A549 (cell line): ENCODE measurements around the gene XYLT1. TPM values are rescaled to one million over a fixed set of nuclear protein-coding genes. Genes with fewer than 3 reads are reported as not detected.

Experiments used
- ATAC-seq, 2 experiments: fragments of 200-7000 bp in 1 of 2; fragments of >200 bp in 1 of 2; cut with Nextera tagmentation in 1 of 2; cut with Tn5 transposase in 1 of 2; 3 replicates each; pipeline versions ENCODE4 v1.8.0 to v1.9.1; 2018 to 2020; ENCODE audit warnings: mild to moderate bottlenecking in 1 of 2, moderate library complexity in 1 of 2
- CTCF ChIA-PET: fragments of 300-600 bp; sonication (Branson Sonifier 250); formaldehyde crosslinking; extraction: SDS; loops from one replicate; lab custom pipeline; 2021; ENCODE audit warnings: antibody characterized with exemption, inconsistent platforms; lab: Yijun Ruan, JAX
- POLR2A ChIA-PET: fragments of 350-600 bp; formaldehyde crosslinking; extraction: SDS; loops from one replicate; lab custom pipeline; 2021; ENCODE audit warnings: antibody characterized with exemption, inconsistent platforms; lab: Yijun Ruan, JAX
- DNase-seq, 2 experiments: peaks; one replicate each; pipeline versions ENCODE4 v3.0.0 to v3.0.0-alpha.2; 2011 to 2016; ENCODE audit warnings: low read depth in 1 of 2, low spot score in 1 of 2
- FAIRE-seq: peaks from 2 replicates; lab custom pipeline; 2011; peaks lifted over from hg19 to GRCh38; lab: Jason Lieb, UNC
- H3K27ac ChIP-seq, 2 experiments: fragments of >200 bp; sonication (Bioruptor Twin); formaldehyde crosslinking; 3 replicates each; pipeline ENCODE4 v1.5.1; 2016 to 2017
- H3K4me1 ChIP-seq: fragments of >200 bp; sonication (Bioruptor Twin); formaldehyde crosslinking; 3 replicates; pipeline ENCODE4 v1.6.1; 2016
- H3K4me2 ChIP-seq: fragments of >200 bp; sonication (Bioruptor Twin); formaldehyde crosslinking; 3 replicates; pipeline ENCODE4 v1.6.1; 2016
- H3K4me3 ChIP-seq: fragments of >200 bp; sonication (Bioruptor Twin); formaldehyde crosslinking; 3 replicates; pipeline ENCODE4 v1.5.1; 2016
- H3K9me3 ChIP-seq: fragments of >200 bp; sonication (Bioruptor Twin); formaldehyde crosslinking; 3 replicates; pipeline ENCODE4 v1.6.1; 2016
- CBX8 ChIP-seq: fragments of 200-600 bp; sonication (generic); IDR thresholded peaks from 2 replicates; pipeline ENCODE4 v1.6.1; 2016
- EHF ChIP-seq: fragments of 250-450 bp; sonication (Bioruptor Pico); IDR thresholded peaks from 2 replicates; pipeline ENCODE4 v1.5.0; 2020; ENCODE audit warnings: mild to moderate bottlenecking
- FOSB ChIP-seq: fragments of 250-450 bp; sonication (Bioruptor Pico); IDR thresholded peaks from 2 replicates; pipeline ENCODE4 v1.5.0; 2020; ENCODE audit warnings: mild to moderate bottlenecking, moderate library complexity
- FOXS1 ChIP-seq: fragments of 250-450 bp; sonication (Bioruptor Pico); IDR thresholded peaks from 2 replicates; pipeline ENCODE4 v1.5.0; 2020; ENCODE audit warnings: mild to moderate bottlenecking, moderate library complexity
- HEYL ChIP-seq: fragments of 250-450 bp; sonication (Bioruptor Pico); IDR thresholded peaks from 2 replicates; pipeline ENCODE4 v1.8.0; 2021; ENCODE audit warnings: mild to moderate bottlenecking, moderate library complexity
- HOXB5 ChIP-seq: fragments of 250-450 bp; sonication (Bioruptor Pico); IDR thresholded peaks from 2 replicates; pipeline ENCODE4 v1.5.0; 2020; ENCODE audit warnings: mild to moderate bottlenecking, moderate library complexity
- MAFK ChIP-seq: fragments of 450-650 bp; IDR thresholded peaks from 2 replicates; pipeline ENCODE4 v1.6.1; 2014; ENCODE audit not compliant: partially characterized antibody
- MYC ChIP-seq: IDR thresholded peaks from 2 replicates; pipeline ENCODE4 v1.6.1; 2012; ENCODE audit warnings: mild to moderate bottlenecking, inconsistent platforms, low read length, improper control_type of control experiment, borderline replicate concordance
- RCOR1 ChIP-seq: fragments of 150-350 bp; IDR thresholded peaks from 2 replicates; pipeline ENCODE4 v1.6.1; 2014; ENCODE audit warnings: antibody characterized with exemption, low read length, low read depth
- RFX5 ChIP-seq: fragments of 450-650 bp; IDR thresholded peaks from 2 replicates; pipeline ENCODE4 v1.7.1; 2014; ENCODE audit warnings: antibody characterized with exemption, mild to moderate bottlenecking, moderate library complexity
- RNF2 ChIP-seq: fragments of 200-600 bp; sonication (generic); IDR thresholded peaks from 2 replicates; pipeline ENCODE4 v1.6.1; 2016; ENCODE audit warnings: low read depth, mild to moderate bottlenecking, antibody characterized with exemption, moderate library complexity, borderline replicate concordance
- TFCP2L1 ChIP-seq: fragments of 250-450 bp; sonication (Bioruptor Pico); IDR thresholded peaks from 2 replicates; pipeline ENCODE4 v1.5.0; 2021; ENCODE audit warnings: mild to moderate bottlenecking
- ZSCAN20 ChIP-seq: fragments of 250-450 bp; sonication (Bioruptor Pico); IDR thresholded peaks from 2 replicates; pipeline ENCODE4 v1.8.0; 2022; ENCODE audit warnings: mild to moderate bottlenecking, moderate library complexity
- WGBS: methylation state at CpG from one replicate; pipeline ENCODE4 v1.1.6; 2017; ENCODE audit errors: missing lambda C conversion rate; 5-methylcytosine and 5-hydroxymethylcytosine counted together
- polyA plus RNA-seq, 4 experiments: library from polyadenylated mRNA; depleted of rRNA in 3 of 4; stranded (reverse); fragments of >200 nt; fragmentation: RNase III in 1 of 4; extraction: RNeasy Plus Mini Kit Qiagen cat#74134 plus additional on column Dnase treatment in 1 of 4; gene quantifications; 2 replicates in 3 of 4; 3 replicates in 1 of 4; pipeline ENCODE4 v1.2.3, GENCODE V29; 2011 to 2017
- TF ChIP-seq, protein P1 (sequence below): IDR thresholded peaks from 2 replicates; pipeline ENCODE4 v1.6.1; 2012; ENCODE audit warnings: low read depth, borderline replicate concordance
- TF ChIP-seq, protein P2 (sequence below): fragments of 250-450 bp; sonication (Bioruptor Pico); IDR thresholded peaks from 2 replicates; pipeline ENCODE4 v1.5.0; 2021; ENCODE audit warnings: mild to moderate bottlenecking, moderate library complexity, borderline replicate concordance
- TF ChIP-seq, protein P3 (sequence below): fragments of 250-450 bp; sonication (Bioruptor Pico); IDR thresholded peaks from 2 replicates; pipeline ENCODE4 v1.5.0; 2020; ENCODE audit warnings: low read depth, mild to moderate bottlenecking, moderate library complexity
- TF ChIP-seq, protein P4 (sequence below): fragments of 200-600 bp; sonication (generic); IDR thresholded peaks from 2 replicates; pipeline ENCODE4 v1.6.1; 2016; ENCODE audit warnings: antibody characterized with exemption, mild to moderate bottlenecking, moderate library complexity
- TF ChIP-seq, protein P5 (sequence below): fragments of 450-650 bp; IDR thresholded peaks from 2 replicates; pipeline ENCODE4 v1.6.1; 2014; ENCODE audit warnings: antibody characterized with exemption
- TF ChIP-seq, protein P6 (sequence below): fragments of >200 bp; sonication (Bioruptor Twin); formaldehyde crosslinking; IDR thresholded peaks from 2 replicates; pipeline ENCODE4 v1.6.1; 2016

Gene XYLT1
- polyA plus RNA-seq, 2 of the 4 experiments (the other 2 are of a cell fraction): 0.78 to 0.88 TPM

DNA sequence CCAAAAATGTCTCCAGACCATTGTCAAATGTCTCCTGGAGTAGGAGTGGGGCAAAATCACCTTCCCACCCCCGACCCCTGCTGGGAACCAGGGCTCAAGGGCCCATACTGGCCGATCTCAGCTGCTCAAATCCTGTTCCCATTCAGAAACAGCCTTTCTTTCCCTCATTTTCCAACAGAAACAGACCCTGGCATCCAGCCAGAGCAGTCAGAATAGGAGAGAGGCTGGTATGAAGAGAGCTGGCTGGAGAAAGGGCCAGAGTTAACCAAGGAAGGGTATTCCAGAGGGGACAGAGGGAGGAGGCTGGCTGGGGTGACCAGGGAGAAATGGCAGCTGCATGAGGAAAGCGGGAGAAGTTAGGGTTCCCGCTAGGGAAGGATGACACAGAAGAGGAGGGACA is 199.1 kb downstream of the XYLT1 start:
- Histone ChIP-seq H3K4me3 (no peak overlapping the region), H3K4me1 (peaks cover 38% of the 10 kb centered on the region), H3K9me3 (no peaks in the 10 kb centered on the region), H3K27ac (peak overlapping the region; percentile 74 to 76; a peak in 5 of 6 replicates), H3K4me2 (no peak overlapping the region)
- ATAC-seq: no peak
- no peak for FAIRE-seq
- 30% methylated on average over 4 of the region's 4 CpGs for WGBS
- DNase-seq: no peak
- POLR2A ChIA-PET: no interaction called here
- CTCF ChIA-PET: no interaction called here
- TF ChIP-seq HOXB5 (CRISPR knock-in tag) (no peak), ZSCAN20 (no peak), MYC (no peak), EHF (CRISPR knock-in tag) (no peak), MAFK (no peak)
- TF ChIP-seq, protein P1, sequence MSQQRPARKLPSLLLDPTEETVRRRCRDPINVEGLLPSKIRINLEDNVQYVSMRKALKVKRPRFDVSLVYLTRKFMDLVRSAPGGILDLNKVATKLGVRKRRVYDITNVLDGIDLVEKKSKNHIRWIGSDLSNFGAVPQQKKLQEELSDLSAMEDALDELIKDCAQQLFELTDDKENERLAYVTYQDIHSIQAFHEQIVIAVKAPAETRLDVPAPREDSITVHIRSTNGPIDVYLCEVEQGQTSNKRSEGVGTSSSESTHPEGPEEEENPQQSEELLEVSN: no peak
- TF ChIP-seq, protein P2, sequence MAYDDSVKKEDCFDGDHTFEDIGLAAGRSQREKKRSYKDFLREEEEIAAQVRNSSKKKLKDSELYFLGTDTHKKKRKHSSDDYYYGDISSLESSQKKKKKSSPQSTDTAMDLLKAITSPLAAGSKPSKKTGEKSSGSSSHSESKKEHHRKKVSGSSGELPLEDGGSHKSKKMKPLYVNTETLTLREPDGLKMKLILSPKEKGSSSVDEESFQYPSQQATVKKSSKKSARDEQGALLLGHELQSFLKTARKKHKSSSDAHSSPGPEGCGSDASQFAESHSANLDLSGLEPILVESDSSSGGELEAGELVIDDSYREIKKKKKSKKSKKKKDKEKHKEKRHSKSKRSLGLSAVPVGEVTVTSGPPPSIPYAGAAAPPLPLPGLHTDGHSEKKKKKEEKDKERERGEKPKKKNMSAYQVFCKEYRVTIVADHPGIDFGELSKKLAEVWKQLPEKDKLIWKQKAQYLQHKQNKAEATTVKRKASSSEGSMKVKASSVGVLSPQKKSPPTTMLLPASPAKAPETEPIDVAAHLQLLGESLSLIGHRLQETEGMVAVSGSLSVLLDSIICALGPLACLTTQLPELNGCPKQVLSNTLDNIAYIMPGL (CRISPR knock-in tag): no peak

DNA sequence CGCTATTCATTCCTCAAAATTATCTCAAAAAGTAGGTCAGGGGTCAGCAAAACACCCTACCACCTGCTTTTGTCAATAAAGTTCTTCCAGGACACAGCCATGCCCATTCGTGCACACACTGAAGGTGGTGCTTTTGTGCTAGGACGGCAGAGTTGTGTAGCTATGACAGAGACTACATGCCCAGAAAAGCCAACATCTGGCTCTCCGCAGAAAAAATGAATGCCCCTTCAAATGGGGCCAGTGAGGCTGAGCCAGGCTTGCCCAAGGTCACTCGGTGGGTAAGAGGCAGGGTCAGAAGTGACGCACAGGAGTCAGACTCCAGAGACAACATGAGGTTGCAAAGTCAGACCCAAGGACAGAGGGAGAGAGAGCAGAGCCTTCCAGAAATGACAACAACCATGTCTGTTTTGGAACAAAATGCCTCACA is 200.1 kb downstream of the XYLT1 start:
- FAIRE-seq: no peak
- Histone ChIP-seq H3K4me1 (peaks cover 38% of the 10 kb centered on the region), H3K4me3 (no peak overlapping the region)
- CTCF ChIA-PET: no interaction called here
- TF ChIP-seq FOSB (CRISPR knock-in tag) (no peak), RFX5 (no peak), MYC (no peak), FOXS1 (CRISPR knock-in tag) (no peak), RCOR1 (no peak), RNF2 (no peak), HEYL (CRISPR knock-in tag) (no peak), CBX8 (no peak), TFCP2L1 (CRISPR knock-in tag) (no peak)
- TF ChIP-seq, protein P3, sequence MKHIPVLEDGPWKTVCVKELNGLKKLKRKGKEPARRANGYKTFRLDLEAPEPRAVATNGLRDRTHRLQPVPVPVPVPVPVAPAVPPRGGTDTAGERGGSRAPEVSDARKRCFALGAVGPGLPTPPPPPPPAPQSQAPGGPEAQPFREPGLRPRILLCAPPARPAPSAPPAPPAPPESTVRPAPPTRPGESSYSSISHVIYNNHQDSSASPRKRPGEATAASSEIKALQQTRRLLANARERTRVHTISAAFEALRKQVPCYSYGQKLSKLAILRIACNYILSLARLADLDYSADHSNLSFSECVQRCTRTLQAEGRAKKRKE: no peak
- TF ChIP-seq, protein P4, sequence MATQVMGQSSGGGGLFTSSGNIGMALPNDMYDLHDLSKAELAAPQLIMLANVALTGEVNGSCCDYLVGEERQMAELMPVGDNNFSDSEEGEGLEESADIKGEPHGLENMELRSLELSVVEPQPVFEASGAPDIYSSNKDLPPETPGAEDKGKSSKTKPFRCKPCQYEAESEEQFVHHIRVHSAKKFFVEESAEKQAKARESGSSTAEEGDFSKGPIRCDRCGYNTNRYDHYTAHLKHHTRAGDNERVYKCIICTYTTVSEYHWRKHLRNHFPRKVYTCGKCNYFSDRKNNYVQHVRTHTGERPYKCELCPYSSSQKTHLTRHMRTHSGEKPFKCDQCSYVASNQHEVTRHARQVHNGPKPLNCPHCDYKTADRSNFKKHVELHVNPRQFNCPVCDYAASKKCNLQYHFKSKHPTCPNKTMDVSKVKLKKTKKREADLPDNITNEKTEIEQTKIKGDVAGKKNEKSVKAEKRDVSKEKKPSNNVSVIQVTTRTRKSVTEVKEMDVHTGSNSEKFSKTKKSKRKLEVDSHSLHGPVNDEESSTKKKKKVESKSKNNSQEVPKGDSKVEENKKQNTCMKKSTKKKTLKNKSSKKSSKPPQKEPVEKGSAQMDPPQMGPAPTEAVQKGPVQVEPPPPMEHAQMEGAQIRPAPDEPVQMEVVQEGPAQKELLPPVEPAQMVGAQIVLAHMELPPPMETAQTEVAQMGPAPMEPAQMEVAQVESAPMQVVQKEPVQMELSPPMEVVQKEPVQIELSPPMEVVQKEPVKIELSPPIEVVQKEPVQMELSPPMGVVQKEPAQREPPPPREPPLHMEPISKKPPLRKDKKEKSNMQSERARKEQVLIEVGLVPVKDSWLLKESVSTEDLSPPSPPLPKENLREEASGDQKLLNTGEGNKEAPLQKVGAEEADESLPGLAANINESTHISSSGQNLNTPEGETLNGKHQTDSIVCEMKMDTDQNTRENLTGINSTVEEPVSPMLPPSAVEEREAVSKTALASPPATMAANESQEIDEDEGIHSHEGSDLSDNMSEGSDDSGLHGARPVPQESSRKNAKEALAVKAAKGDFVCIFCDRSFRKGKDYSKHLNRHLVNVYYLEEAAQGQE: no peak
- TF ChIP-seq, protein P5, sequence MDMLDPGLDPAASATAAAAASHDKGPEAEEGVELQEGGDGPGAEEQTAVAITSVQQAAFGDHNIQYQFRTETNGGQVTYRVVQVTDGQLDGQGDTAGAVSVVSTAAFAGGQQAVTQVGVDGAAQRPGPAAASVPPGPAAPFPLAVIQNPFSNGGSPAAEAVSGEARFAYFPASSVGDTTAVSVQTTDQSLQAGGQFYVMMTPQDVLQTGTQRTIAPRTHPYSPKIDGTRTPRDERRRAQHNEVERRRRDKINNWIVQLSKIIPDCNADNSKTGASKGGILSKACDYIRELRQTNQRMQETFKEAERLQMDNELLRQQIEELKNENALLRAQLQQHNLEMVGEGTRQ: no peak
- TF ChIP-seq, protein P6, sequence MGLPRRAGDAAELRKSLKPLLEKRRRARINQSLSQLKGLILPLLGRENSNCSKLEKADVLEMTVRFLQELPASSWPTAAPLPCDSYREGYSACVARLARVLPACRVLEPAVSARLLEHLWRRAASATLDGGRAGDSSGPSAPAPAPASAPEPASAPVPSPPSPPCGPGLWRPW: no peak
- TF ChIP-seq, all 56 proteins: peak for 0
- Histone ChIP-seq H3K4me2 (peak overlapping the region; percentile 16; the same call in 1 of the 3 replicates), H3K27ac (peak overlapping the region; percentile 74 to 76; a peak in 3 of 6 replicates), H3K9me3 (no peaks in the 10 kb centered on the region)
- POLR2A ChIA-PET: no interaction called here
- WGBS: 33% methylated on average over 6 of the region's 6 CpGs
- no peak for ATAC-seq
- DNase-seq: no peak
